Uterus (tissue), 4 donors: ENCODE results near the gene C1GALT1C1. TPM values are rescaled to one million over a fixed set of nuclear protein-coding genes. Genes with fewer than 3 reads are reported as not detected.
"Not testable (repeated sequence)": the region's sequence is repeated elsewhere in the genome, so short reads cannot be mapped to it uniquely, and the experiment has no call there.

Experiments used
- DNase-seq, 2 donors: peaks; one replicate each; pipeline ENCODE4 v3.0.0-alpha.2; 2019 to 2020
- H3K27ac ChIP-seq, 2 donors: fragments of 200-600 bp; sonication (generic); 1 replicate in 1 of 2; 2 replicates in 1 of 2; pipeline ENCODE4 v1.5.1; 2016 to 2018
- H3K27me3 ChIP-seq, 2 donors: fragments of 200-600 bp; sonication (generic); one replicate each; pipeline ENCODE4 v1.5.1; 2018 to 2019; ENCODE audit warnings: control low read depth in 1 of 2
- H3K36me3 ChIP-seq, 2 donors: fragments of 200-600 bp; sonication (generic); one replicate each; pipeline ENCODE4 v1.5.1; 2019; ENCODE audit warnings: control low read depth in 1 of 2
- H3K4me1 ChIP-seq, 2 donors: fragments of 200-600 bp; sonication (generic); one replicate each; pipeline ENCODE4 v1.5.1; 2018 to 2019; ENCODE audit warnings: control low read depth in 1 of 2
- H3K4me3 ChIP-seq, 2 donors: fragments of 200-600 bp; sonication (generic); 1 replicate in 1 of 2; 2 replicates in 1 of 2; pipeline ENCODE4 v1.5.1; 2018 to 2019; ENCODE audit warnings: mild to moderate bottlenecking in 1 of 2
- H3K9me3 ChIP-seq, 2 donors: fragments of 200-600 bp; sonication (generic); one replicate each; pipeline ENCODE4 v1.5.1; 2019; ENCODE audit warnings: control low read depth in 1 of 2
- POLR2A ChIP-seq, 2 donors: fragments of 450-650 bp; IDR thresholded peaks; one replicate each; pipeline ENCODE4 v1.6.1; 2016; ENCODE audit warnings: antibody characterized with exemption in 2 of 2, mild to moderate bottlenecking in 1 of 2, moderate library complexity in 1 of 2
- intact Hi-C: fragments of 100-400 bp; cut with DNase I; formaldehyde crosslinking; loops from one replicate; pipeline ENCODE4 v1.15.1; 2023; ENCODE audit warnings: low total_unique reads
- total RNA-seq, 4 donors: library from RNA; depleted of rRNA in 3 of 4; stranded (reverse); fragments of >200 nt in 3 of 4; gene quantifications; one replicate each; pipeline versions ENCODE4 v1.1.0 to v1.2.4, GENCODE V29; 2014 to 2023
- TF ChIP-seq, protein P1 (sequence below), 4 experiments: fragments of 200-600 bp in 2 of 4; fragments of 450-650 bp in 2 of 4; sonication (generic) in 2 of 4; IDR thresholded peaks; one replicate each; pipeline ENCODE4 v1.5.1; 2016 to 2019; ENCODE audit warnings: antibody characterized with exemption in 4 of 4, mild to moderate bottlenecking in 2 of 4, moderate library complexity in 1 of 4
- donor health status: DM: yes; HTN: yes; CAD: no.

The C1GALT1C1 gene
- total RNA-seq, 4 donors from 2014 or later = 5.4 to 39.3 (median 18.0) TPM

DNA sequence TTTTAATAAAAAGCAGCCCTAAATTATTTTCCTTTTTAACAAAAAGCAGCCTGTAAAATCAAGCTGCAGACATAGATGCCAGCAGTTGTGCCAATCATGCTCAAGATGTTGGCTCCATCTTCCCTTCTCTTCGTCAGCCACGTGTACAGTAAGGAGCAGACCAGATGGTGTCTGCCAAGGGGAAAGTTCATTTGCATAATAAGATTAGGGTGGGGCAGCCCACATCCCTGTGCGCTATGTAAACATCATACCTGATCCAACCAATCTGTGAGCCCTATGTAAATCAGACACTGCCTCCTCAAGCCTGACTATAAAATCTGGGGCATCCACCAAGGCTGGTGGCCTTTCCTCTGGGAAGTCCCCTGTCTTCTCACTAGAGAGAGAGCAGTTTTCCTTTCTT is 23.1 kb upstream of the C1GALT1C1 start:
- Histone ChIP-seq H3K4me1 (no peaks in the 10 kb centered on the region), H3K9me3 (no peaks in the 10 kb centered on the region), H3K27me3 (no peaks in the 10 kb centered on the region), H3K27ac (no peak overlapping the region), H3K4me3 (no peak overlapping the region), H3K36me3 (no peaks in the 10 kb centered on the region)
- DNase-seq = no peak
- no peak for TF ChIP-seq POLR2A (IDR thresholded peaks at IDR 0.05)
- TF ChIP-seq, protein P1, sequence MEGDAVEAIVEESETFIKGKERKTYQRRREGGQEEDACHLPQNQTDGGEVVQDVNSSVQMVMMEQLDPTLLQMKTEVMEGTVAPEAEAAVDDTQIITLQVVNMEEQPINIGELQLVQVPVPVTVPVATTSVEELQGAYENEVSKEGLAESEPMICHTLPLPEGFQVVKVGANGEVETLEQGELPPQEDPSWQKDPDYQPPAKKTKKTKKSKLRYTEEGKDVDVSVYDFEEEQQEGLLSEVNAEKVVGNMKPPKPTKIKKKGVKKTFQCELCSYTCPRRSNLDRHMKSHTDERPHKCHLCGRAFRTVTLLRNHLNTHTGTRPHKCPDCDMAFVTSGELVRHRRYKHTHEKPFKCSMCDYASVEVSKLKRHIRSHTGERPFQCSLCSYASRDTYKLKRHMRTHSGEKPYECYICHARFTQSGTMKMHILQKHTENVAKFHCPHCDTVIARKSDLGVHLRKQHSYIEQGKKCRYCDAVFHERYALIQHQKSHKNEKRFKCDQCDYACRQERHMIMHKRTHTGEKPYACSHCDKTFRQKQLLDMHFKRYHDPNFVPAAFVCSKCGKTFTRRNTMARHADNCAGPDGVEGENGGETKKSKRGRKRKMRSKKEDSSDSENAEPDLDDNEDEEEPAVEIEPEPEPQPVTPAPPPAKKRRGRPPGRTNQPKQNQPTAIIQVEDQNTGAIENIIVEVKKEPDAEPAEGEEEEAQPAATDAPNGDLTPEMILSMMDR (IDR thresholded peaks at IDR 0.05) = no peak
- intact Hi-C loops = no loop called here

DNA sequence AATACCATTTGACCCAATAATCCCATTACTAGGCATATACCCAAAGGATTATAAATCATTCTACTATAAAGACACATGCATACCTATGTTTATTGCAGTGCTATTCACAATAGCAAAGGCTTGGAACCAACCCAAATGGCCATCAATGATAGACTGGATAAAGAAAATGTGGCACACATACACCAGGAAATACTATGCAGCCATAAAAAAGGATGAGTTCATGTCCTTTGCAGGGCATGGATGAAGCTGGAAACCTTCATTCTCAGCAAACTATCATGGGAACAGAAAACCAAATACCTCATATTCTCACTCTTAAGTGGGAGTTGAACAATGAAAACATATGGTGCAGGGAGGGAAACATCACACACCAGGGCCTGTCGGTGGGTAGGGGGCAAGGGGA is 22.4 kb upstream of the C1GALT1C1 start:
- H3K27me3 ChIP-seq, H3K36me3 ChIP-seq, H3K4me3 ChIP-seq, intact Hi-C loops, H3K4me1 ChIP-seq, DNase-seq, H3K9me3 ChIP-seq, H3K27ac ChIP-seq: not testable (repeated sequence)

DNA sequence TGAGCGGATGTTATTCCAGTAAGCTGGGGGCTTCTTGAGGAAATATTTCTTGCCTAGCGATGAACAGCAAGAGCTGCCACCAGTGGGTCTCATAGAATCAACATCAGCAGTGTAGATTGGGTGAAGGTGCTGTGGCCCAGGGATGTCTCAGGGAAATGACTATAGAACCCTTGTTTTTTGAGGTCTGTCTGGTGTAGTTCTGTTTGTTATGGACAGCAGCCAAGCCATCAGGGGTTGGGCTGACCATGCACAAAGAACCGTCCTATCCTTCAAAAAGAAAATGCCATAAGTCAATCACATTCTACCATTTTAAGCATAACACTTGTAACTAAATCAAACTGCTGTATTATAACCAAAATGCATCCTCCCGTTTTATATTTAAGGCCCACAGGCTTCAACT is 17.3 kb upstream of the C1GALT1C1 start:
- TF ChIP-seq, protein P1 (IDR thresholded peaks at IDR 0.05) = no peak
- no peak for TF ChIP-seq POLR2A (IDR thresholded peaks at IDR 0.05)
- no peak overlapping the region for H3K4me3 ChIP-seq
- intact Hi-C loops = no loop called here
- no peaks in the 10 kb centered on the region for H3K4me1 ChIP-seq
- H3K9me3 ChIP-seq = no peaks in the 10 kb centered on the region
- no peaks in the 10 kb centered on the region for H3K36me3 ChIP-seq
- H3K27ac ChIP-seq = no peak overlapping the region
- DNase-seq = no peak
- no peaks in the 10 kb centered on the region for H3K27me3 ChIP-seq

DNA sequence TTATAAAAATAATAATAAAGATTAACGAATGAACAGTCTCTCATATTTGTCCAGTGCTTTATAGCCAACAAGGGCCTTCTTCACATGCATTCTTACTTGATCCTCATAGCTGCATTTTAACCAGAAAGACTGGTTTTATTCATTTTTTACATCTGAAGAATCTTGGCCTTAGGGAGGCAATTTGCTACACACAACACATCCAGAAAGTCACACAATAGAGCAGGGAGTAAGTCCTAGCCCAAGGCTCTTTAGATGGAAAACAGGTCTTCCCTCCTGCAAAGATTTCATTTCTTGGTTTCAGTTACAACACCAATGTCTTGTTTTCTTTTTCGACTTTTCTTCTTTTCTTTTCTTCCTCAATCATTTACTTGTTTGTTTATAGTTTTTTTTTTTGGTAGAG is 13.0 kb upstream of the C1GALT1C1 start:
- Histone ChIP-seq H3K4me3 (no peak overlapping the region), H3K27me3 (no peaks in the 10 kb centered on the region), H3K4me1 (no peaks in the 10 kb centered on the region), H3K9me3 (no peaks in the 10 kb centered on the region), H3K36me3 (no peaks in the 10 kb centered on the region), H3K27ac (no peak overlapping the region)
- no peak for DNase-seq
- intact Hi-C loops = no loop called here
- TF ChIP-seq, protein P1 (IDR thresholded peaks at IDR 0.05) = no peak
- TF ChIP-seq POLR2A (IDR thresholded peaks at IDR 0.05) = no peak

DNA sequence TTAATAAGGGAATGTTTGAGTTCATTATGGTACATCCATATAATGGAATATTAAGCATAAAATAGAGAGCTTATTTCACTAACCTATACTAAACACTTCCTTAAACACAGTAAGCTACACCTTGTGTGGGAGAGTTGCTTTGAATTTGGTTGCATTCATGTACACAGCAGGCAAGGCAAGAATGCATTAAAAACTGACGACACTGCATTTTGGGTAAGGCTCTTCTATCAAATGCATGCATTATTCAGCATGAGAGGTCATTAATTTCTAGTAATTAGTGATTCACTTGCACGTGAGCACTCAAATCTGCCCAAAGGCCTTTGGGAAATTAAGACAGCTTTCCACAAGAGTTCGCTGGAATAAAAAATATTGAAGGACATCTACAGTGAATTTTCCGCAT is 8.8 kb upstream of the C1GALT1C1 start:
- Histone ChIP-seq H3K4me1 (no peaks in the 10 kb centered on the region), H3K9me3 (no peaks in the 10 kb centered on the region), H3K27me3 (no peaks in the 10 kb centered on the region), H3K27ac (no peak overlapping the region), H3K36me3 (no peaks in the 10 kb centered on the region), H3K4me3 (no peak overlapping the region)
- no peak for DNase-seq
- TF ChIP-seq, protein P1 (IDR thresholded peaks at IDR 0.05) = no peak
- no peak for TF ChIP-seq POLR2A (IDR thresholded peaks at IDR 0.05)
- intact Hi-C loops = no loop called here

DNA sequence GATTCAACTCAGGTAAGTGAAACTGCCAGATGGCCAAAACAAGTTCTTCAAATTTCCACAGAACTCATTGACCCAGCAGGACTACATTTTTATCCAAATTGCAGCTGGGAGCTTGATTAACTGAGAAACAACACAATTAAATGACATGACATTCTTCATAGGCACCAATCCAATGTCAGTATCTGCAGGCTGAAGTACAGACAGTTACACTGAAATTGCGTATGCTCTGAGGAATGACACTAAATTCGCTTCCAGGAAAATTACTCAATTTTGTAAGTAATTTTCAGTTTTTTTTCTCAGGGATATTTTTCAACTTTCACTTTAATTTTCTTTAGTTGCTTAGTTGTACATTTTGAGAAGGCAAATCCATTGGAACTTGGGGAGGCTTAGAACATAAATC is 4.5 kb downstream of the C1GALT1C1 start:
- H3K9me3 ChIP-seq = no peaks in the 10 kb centered on the region
- no peaks in the 10 kb centered on the region for H3K36me3 ChIP-seq
- no peak overlapping the region for H3K4me3 ChIP-seq
- intact Hi-C loops = no loop called here
- H3K27ac ChIP-seq = no peak overlapping the region
- no peak for DNase-seq
- H3K4me1 ChIP-seq = no peaks in the 10 kb centered on the region
- H3K27me3 ChIP-seq = no peaks in the 10 kb centered on the region
- TF ChIP-seq POLR2A (IDR thresholded peaks at IDR 0.05) = no peak
- TF ChIP-seq, protein P1 (IDR thresholded peaks at IDR 0.05) = no peak
